IPS DF 4.7 (cell line): ENCODE measurements around the gene NPTXR.

ENCODE experiments used
- DNase-seq: peaks from one replicate; pipeline ENCODE4 v3.0.0-alpha.2; 2013; ENCODE audit warnings: low spot score; ENCODE audit errors: extremely low read depth

The NPTXR gene

GRCh38 chr22:38799265-38800002 is 44.4 kb downstream of the NPTXR start:
- DNase-seq = no peak

- DNase-seq = no peak
These were observed 45.3 kb downstream of the NPTXR start for GRCh38 chr22:38798496-38798895.

- no peak for DNase-seq
These were observed 47.4 kb downstream of the NPTXR start for GRCh38 chr22:38796262-38796957.

- DNase-seq = no peak
These were observed 48.3 kb downstream of the NPTXR start for GRCh38 chr22:38795569-38795968.

GRCh38 chr22:38793721-38794466 is 49.9 kb downstream of the NPTXR start, which contains the start of gene DNAL4:
Gene DNAL4 (minus strand): TSS chr22:38794143. CDS start chr22:38782731, 11,412 bp downstream.
- DNase-seq = peak; percentile 89

GRCh38 chr22:38793317-38793716 is 50.5 kb downstream of the NPTXR start:
- DNase-seq = no peak

GRCh38 chr22:38792833-38793232 is 51.0 kb downstream of the NPTXR start:
- no peak for DNase-seq

- DNase-seq = no peak
These were observed 54.2 kb downstream of the NPTXR start for GRCh38 chr22:38789606-38790005.

GRCh38 chr22:38788846-38789245 is 55.0 kb downstream of the NPTXR start:
- DNase-seq = no peak

GRCh38 chr22:38788021-38788816 is 55.6 kb downstream of the NPTXR start:
- no peak for DNase-seq

- DNase-seq = no peak
These were observed 57.2 kb downstream of the NPTXR start for GRCh38 chr22:38786631-38787030.

GRCh38 chr22:38784856-38785255 is 59.0 kb downstream of the NPTXR start:
- no peak for DNase-seq

- DNase-seq = no peak
These were observed 59.8 kb downstream of the NPTXR start for GRCh38 chr22:38784035-38784434.

GRCh38 chr22:38783095-38783615 is 60.7 kb downstream of the NPTXR start:
- DNase-seq = no peak

- no peak for DNase-seq
These were observed 61.3 kb downstream of the NPTXR start for GRCh38 chr22:38782402-38783094.

GRCh38 chr22:38781033-38781432 is 62.8 kb downstream of the NPTXR start:
- DNase-seq = no peak

GRCh38 chr22:38777087-38777671 is 66.6 kb downstream of the NPTXR start:
- no peak for DNase-seq

- DNase-seq = no peak
These were observed 67.7 kb downstream of the NPTXR start for GRCh38 chr22:38776086-38776485.

GRCh38 chr22:38775656-38776055 is 68.2 kb downstream of the NPTXR start:
- no peak for DNase-seq
